PC-9 (cell line): ENCODE results near the gene LMOD1. TPM values are rescaled to one million over a fixed set of nuclear protein-coding genes. Genes with fewer than 3 reads are reported as not detected.
"Not testable (repeated sequence)": the region's sequence is repeated elsewhere in the genome, so short reads cannot be mapped to it uniquely, and the experiment has no call there.

ENCODE experiments used
- BruUV-seq: library from RNA; stranded (reverse); fragments of 400-500 nt; replicated peaks from 2 replicates; lab custom pipeline; 2021; lab: Mats Ljungman, UMichigan
- CTCF ChIA-PET: fragments of 300-600 bp; sonication (Branson Sonifier 250); formaldehyde crosslinking; loops from one replicate; lab custom pipeline; 2022; ENCODE audit warnings: antibody characterized with exemption; lab: Charles Lee
- POLR2A ChIA-PET: fragments of 300-600 bp; sonication (Branson Sonifier 250); formaldehyde crosslinking; loops from one replicate; lab custom pipeline; 2022; ENCODE audit warnings: antibody characterized with exemption; ENCODE audit not compliant: unreplicated experiment; lab: Charles Lee
- DNase-seq, 2 experiments: peaks; one replicate each; pipeline versions ENCODE4 v3.0.0 to v3.0.0-alpha.2; 2015 to 2022; ENCODE audit warnings: mixed read lengths in 1 of 2
- H2AFZ ChIP-seq: fragments of 200-600 bp; sonication (generic); 2 replicates; pipeline ENCODE4 v1.8.1; 2017; ENCODE audit warnings: antibody characterized with exemption
- H3F3A ChIP-seq: fragments of 200-600 bp; sonication (generic); 2 replicates; pipeline ENCODE4 v1.8.1; 2017; ENCODE audit warnings: antibody characterized with exemption, mild to moderate bottlenecking, low read depth; ENCODE audit not compliant: insufficient read depth
- H3K27ac ChIP-seq: fragments of 200-600 bp; sonication (generic); 2 replicates; pipeline ENCODE4 v1.6.1; 2016; ENCODE audit warnings: mixed run types
- H3K27me3 ChIP-seq: fragments of 200-600 bp; sonication (generic); 2 replicates; pipeline ENCODE4 v1.6.1; 2016; ENCODE audit warnings: low read depth, mixed run types; ENCODE audit not compliant: insufficient read depth
- H3K36me3 ChIP-seq: fragments of 200-600 bp; sonication (generic); 2 replicates; pipeline ENCODE4 v1.6.1; 2016; ENCODE audit warnings: low read depth, mixed run types
- H3K4me1 ChIP-seq: fragments of 200-600 bp; sonication (generic); replicated peaks from 2 replicates; pipeline ENCODE4 v1.6.1; 2016; ENCODE audit warnings: mixed run types; ENCODE audit not compliant: insufficient read depth
- H3K4me2 ChIP-seq: fragments of 200-600 bp; sonication (generic); 2 replicates; pipeline ENCODE4 v1.6.1; 2017; ENCODE audit warnings: mixed run types
- H3K4me3 ChIP-seq: fragments of 200-600 bp; sonication (generic); 2 replicates; pipeline ENCODE4 v1.6.1; 2016; ENCODE audit warnings: mixed run types
- H3K79me2 ChIP-seq: fragments of 200-600 bp; sonication (generic); 2 replicates; pipeline ENCODE4 v1.6.1; 2017; ENCODE audit warnings: low read depth, mixed run types
- H3K9me2 ChIP-seq: fragments of 200-600 bp; sonication (generic); 2 replicates; pipeline ENCODE4 v1.8.1; 2017; ENCODE audit warnings: mild to moderate bottlenecking; ENCODE audit not compliant: insufficient read depth
- H3K9me3 ChIP-seq: fragments of 200-600 bp; sonication (generic); 2 replicates; pipeline ENCODE4 v1.8.1; 2016; ENCODE audit warnings: low read depth; ENCODE audit not compliant: insufficient read depth
- H4K20me1 ChIP-seq: fragments of 200-600 bp; sonication (generic); 2 replicates; pipeline ENCODE4 v1.8.1; 2017; ENCODE audit not compliant: insufficient read depth
- EZH2 ChIP-seq: fragments of 200-600 bp; sonication (generic); IDR thresholded peaks from 2 replicates; pipeline ENCODE4 v1.8.0; 2017; ENCODE audit warnings: antibody characterized with exemption, low read depth
- intact Hi-C: fragments of 100-400 bp; cut with micrococcal nuclease; formaldehyde crosslinking; loops from one replicate; pipeline ENCODE4 v1.10.0; 2022; ENCODE audit not compliant: unreplicated experiment
- total RNA-seq: library from RNA; stranded (reverse); gene quantifications from 2 replicates; pipeline ENCODE4 v1.2.3, GENCODE V29; 2021
- TF ChIP-seq, protein P1 (sequence below): fragments of 200-600 bp; sonication (generic); conservative IDR thresholded peaks from 2 replicates; pipeline ENCODE4 v1.6.1; 2017; ENCODE audit warnings: mixed run types, antibody characterized with exemption, mild to moderate bottlenecking, moderate library complexity

Gene LMOD1
- total RNA-seq, 1 experiment from 2014 or later: 0.74 TPM

DNA sequence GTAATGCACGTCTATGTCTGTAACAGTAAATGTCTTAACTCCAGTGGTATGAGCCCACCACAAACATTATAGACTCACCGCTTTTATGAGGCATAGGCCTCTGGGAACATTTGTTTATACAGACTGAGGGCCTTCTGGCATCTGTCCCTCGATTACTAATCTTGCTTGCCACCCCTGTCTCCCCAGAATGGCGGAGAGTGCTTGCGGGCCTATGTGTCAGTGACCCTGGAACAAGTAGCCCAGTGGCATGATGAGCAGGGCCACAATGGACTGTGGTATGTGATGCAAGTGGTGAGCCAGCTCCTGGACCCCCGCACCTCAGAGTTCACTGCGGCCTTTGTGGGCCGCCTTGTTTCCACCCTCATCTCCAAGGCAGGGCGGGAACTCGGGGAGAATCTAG is 76.0 kb downstream of the LMOD1 start:
- Histone ChIP-seq H3K4me3 (no peak overlapping the region), H3K9me2 (no peaks in the 10 kb centered on the region), H3K79me2 (no peaks in the 10 kb centered on the region), H4K20me1 (no peaks in the 10 kb centered on the region), H2AFZ (no peak overlapping the region), H3F3A (peaks cover 4% of the 10 kb centered on the region; the same call in 1 of the 2 replicates), H3K27me3 (no peaks in the 10 kb centered on the region), H3K4me1 (no peaks in the 10 kb centered on the region), H3K27ac (no peak overlapping the region), H3K9me3 (no peaks in the 10 kb centered on the region), H3K4me2 (no peak overlapping the region), H3K36me3 (peaks cover 44% of the 10 kb centered on the region)
- no peak for DNase-seq
- intact Hi-C loops: no loop called here
- POLR2A ChIA-PET: no interaction called here
- CTCF ChIA-PET: no interaction called here
- no TSS peak for BruUV-seq
- no peak for TF ChIP-seq EZH2
- TF ChIP-seq, protein P1, sequence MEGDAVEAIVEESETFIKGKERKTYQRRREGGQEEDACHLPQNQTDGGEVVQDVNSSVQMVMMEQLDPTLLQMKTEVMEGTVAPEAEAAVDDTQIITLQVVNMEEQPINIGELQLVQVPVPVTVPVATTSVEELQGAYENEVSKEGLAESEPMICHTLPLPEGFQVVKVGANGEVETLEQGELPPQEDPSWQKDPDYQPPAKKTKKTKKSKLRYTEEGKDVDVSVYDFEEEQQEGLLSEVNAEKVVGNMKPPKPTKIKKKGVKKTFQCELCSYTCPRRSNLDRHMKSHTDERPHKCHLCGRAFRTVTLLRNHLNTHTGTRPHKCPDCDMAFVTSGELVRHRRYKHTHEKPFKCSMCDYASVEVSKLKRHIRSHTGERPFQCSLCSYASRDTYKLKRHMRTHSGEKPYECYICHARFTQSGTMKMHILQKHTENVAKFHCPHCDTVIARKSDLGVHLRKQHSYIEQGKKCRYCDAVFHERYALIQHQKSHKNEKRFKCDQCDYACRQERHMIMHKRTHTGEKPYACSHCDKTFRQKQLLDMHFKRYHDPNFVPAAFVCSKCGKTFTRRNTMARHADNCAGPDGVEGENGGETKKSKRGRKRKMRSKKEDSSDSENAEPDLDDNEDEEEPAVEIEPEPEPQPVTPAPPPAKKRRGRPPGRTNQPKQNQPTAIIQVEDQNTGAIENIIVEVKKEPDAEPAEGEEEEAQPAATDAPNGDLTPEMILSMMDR: no peak

DNA sequence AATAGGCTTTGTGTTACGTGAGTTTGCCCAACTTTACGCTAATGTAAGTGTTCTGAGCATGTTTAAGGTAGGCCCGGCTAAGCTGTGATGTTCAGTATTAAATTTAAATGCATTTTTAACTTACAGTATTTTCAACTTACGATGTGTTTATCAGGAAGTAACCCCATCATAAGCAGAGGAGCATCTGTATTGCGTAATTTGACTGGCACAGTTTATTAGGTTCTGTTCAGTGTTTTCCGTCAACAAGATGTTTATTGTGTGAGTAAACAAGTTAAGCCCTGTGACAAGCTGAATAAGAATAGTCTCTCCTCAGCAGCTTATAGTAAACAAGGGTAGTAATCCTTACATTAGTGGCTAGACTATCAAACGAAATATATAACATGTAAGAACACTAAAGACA is 84.9 kb downstream of the LMOD1 start:
- Histone ChIP-seq H3K4me3 (no peak overlapping the region), H3F3A (peaks cover 42% of the 10 kb centered on the region), H3K9me2 (no peaks in the 10 kb centered on the region), H3K9me3 (no peaks in the 10 kb centered on the region), H3K27ac (no peak overlapping the region), H3K4me2 (no peak overlapping the region), H4K20me1 (no peaks in the 10 kb centered on the region), H3K4me1 (0 out of 2 replicates have a peak, but pooled peaks cover 6% of the 10 kb centered on the region), H3K36me3 (peaks cover 56% of the 10 kb centered on the region), H3K79me2 (0 out of 2 replicates have a peak, but pooled peaks cover 4% of the 10 kb centered on the region), H2AFZ (no peak overlapping the region), H3K27me3 (no peaks in the 10 kb centered on the region)
- TF ChIP-seq, protein P1: no peak
- TF ChIP-seq EZH2: no peak
- no TSS peak for BruUV-seq
- ChIA-PET POLR2A (interaction anchor here (0.7 kb wide), 1 partner anchor 19 kb away, joined by 4 read pairs; no protein-coding TSS in a partner anchor), CTCF (no interaction called here)
- DNase-seq: no peak
- intact Hi-C loops: no loop called here

DNA sequence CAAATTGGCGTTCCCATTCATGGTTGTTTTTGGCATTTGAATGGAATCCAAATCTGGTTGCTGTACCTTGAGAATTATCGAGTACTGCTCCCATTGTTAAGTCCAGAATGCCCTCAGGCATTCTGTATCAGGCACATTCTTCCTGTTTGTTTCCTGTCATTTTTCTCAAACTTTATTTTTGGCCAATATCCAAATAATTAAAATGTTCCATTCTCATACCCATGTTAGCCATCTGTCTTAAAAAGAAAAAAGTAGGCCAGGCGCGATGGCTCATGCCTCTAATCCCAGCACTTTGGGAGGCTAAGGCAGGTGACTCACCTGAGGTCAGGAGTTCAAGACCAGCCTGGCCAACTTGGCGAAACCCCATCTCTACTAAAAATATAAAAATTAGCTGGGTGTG is 86.9 kb downstream of the LMOD1 start:
- Histone ChIP-seq H2AFZ (no peak overlapping the region), H4K20me1 (no peaks in the 10 kb centered on the region), H3K79me2 (0 out of 2 replicates have a peak, but pooled peaks cover 4% of the 10 kb centered on the region), H3K4me1 (0 out of 2 replicates have a peak, but pooled peaks cover 6% of the 10 kb centered on the region), H3K9me2 (no peaks in the 10 kb centered on the region), H3K27me3 (no peaks in the 10 kb centered on the region), H3K36me3 (peaks cover 63% of the 10 kb centered on the region), H3K4me2 (no peak overlapping the region), H3F3A (peaks cover 42% of the 10 kb centered on the region), H3K4me3 (no peak overlapping the region), H3K27ac (no peak overlapping the region), H3K9me3 (no peaks in the 10 kb centered on the region)
- ChIA-PET POLR2A (no interaction called here), CTCF (no interaction called here)
- intact Hi-C loops: no loop called here
- DNase-seq: peak; percentile 48 to 68
- TF ChIP-seq, protein P1: no peak
- TF ChIP-seq EZH2: no peak
- no TSS peak for BruUV-seq

GRCh38 chr1:201856722-201857121 is 89.6 kb downstream of the LMOD1 start:
- intact Hi-C loops, H3K27ac ChIP-seq, H2AFZ ChIP-seq, DNase-seq, H3K9me3 ChIP-seq, H4K20me1 ChIP-seq, H3K4me3 ChIP-seq, H3K4me1 ChIP-seq, H3K79me2 ChIP-seq, BruUV-seq, H3K4me2 ChIP-seq, H3K27me3 ChIP-seq, H3K9me2 ChIP-seq, POLR2A ChIA-PET: not testable (repeated sequence)
- Histone ChIP-seq H3F3A (peaks cover 25% of the 10 kb centered on the region; the same call in 1 of the 2 replicates), H3K36me3 (peaks cover 80% of the 10 kb centered on the region)
- CTCF ChIA-PET: interaction anchor here (0.6 kb wide), 1 partner anchor 1067 kb away, joined by 4 read pairs; no protein-coding TSS in a partner anchor
